Forelimb muscle (tissue), 1 donor: Measurements from ENCODE around the gene OCSTAMP. TPM values are rescaled to one million over a fixed set of nuclear protein-coding genes. Genes with fewer than 3 reads are reported as not detected.

Experiments
- DNase-seq: peaks from one replicate; pipeline ENCODE4 v3.0.0-alpha.2; 2013; ENCODE audit warnings: low read depth
- polyA plus RNA-seq: library from polyadenylated mRNA; unstranded; fragments of 120-200 nt; gene quantifications from one replicate; pipeline ENCODE4 v1.2.1, GENCODE V29; 2013; ENCODE audit not compliant: insufficient read length

OCSTAMP gene
- polyA plus RNA-seq, 1 donor: not detected

GRCh38 chr20:46519471-46520068, 30.9 kb downstream of the OCSTAMP start:
- no peak for DNase-seq

- no peak for DNase-seq
These were observed 37.3 kb downstream of the OCSTAMP start, which contains the start of gene ZNF334 for GRCh38 chr20:46512943-46513844. ZNF334 (minus strand) TSS chr20:46513559; CDS start chr20:46512102, 1,457 bp downstream.

GRCh38 chr20:46509523-46509922, 40.9 kb downstream of the OCSTAMP start:
- no peak for DNase-seq

GRCh38 chr20:46507760-46508407, 42.6 kb downstream of the OCSTAMP start:
- DNase-seq: no peak

GRCh38 chr20:46505506-46505905, 44.9 kb downstream of the OCSTAMP start:
- no peak for DNase-seq

- DNase-seq: no peak
These were observed 48.5 kb downstream of the OCSTAMP start for GRCh38 chr20:46501961-46502360.

GRCh38 chr20:46501337-46501942, 49.0 kb downstream of the OCSTAMP start:
- DNase-seq: no peak

- no peak for DNase-seq
These were observed 56.4 kb downstream of the OCSTAMP start for GRCh38 chr20:46494077-46494476.

GRCh38 chr20:46491354-46491753, 59.1 kb downstream of the OCSTAMP start:
- no peak for DNase-seq

Other genes with a start within 250 kb of the OCSTAMP start
- gene CDH22, start 242.2 kb downstream of the OCSTAMP start, polyA plus RNA-seq: 0.18 TPM
- gene ELMO2, start 144.0 kb downstream of the OCSTAMP start, polyA plus RNA-seq: 36.6 TPM
- gene ZNF334, start 37.1 kb downstream of the OCSTAMP start, polyA plus RNA-seq: 11.2 TPM
- gene SLC13A3, start 100.8 kb upstream of the OCSTAMP start, polyA plus RNA-seq: 3.3 TPM
- 9.9 TPM for gene TP53RK, start 138.8 kb upstream of the OCSTAMP start, polyA plus RNA-seq
- gene SLC2A10, start 159.0 kb upstream of the OCSTAMP start, polyA plus RNA-seq: 16.1 TPM